ENCODE measurements around the gene GRID2. TPM values are rescaled to one million over a fixed set of nuclear protein-coding genes. Genes with fewer than 3 reads are reported as not detected.

Gene GRID2
- total RNA-seq, 2 donors from 2014 or later: 27.3 to 40.4 TPM

DNA sequence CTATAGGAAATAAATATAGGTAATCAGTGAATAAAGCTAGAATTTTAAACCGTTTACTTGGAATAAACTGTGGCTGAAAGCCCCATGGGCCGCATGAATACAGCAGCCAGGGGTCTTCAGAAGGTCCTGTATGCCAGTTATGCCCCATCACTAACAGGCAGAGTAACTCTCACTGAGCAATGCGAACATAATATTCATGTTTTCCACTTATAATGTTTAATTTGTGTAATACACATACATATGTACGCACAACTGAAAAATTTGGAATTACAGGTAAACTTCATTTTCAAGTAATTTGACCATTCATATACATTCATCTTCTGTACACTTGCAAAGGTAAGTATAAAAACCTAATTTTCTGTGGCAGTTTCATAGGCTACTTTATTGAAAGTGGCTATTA lies 998.5 kb downstream of the GRID2 start:
- TF ChIP-seq CTCF (conservative IDR thresholded peaks at IDR 0.05): no peak
- no peak for DNase-seq
- H3K4me1 ChIP-seq (ENCODE audit: control insufficient read depth, insufficient read depth, low read length): no peaks in the 10 kb centered on the region
- no peaks in the 10 kb centered on the region for H3K27me3 ChIP-seq (ENCODE audit: control insufficient read depth, insufficient read depth, low read length, poor library complexity, severe bottlenecking)
- no peak overlapping the region for H3K4me3 ChIP-seq (ENCODE audit: low read length)
- no peak overlapping the region for H3K9ac ChIP-seq (ENCODE audit: extremely low read depth, low read length, poor library complexity, severe bottlenecking)
- Mint-ChIP-seq H3K27ac (no peak overlapping the region), H3K4me3 (no peak overlapping the region), H3K9me3 (no peaks in the 10 kb centered on the region), H3K36me3 (ENCODE audit: low read depth) (no peaks in the 10 kb centered on the region), H3K27me3 (ENCODE audit: insufficient read depth) (no peaks in the 10 kb centered on the region), H3K4me1 (peaks cover 4% of the 10 kb centered on the region)
- no peaks in the 10 kb centered on the region for H3K36me3 ChIP-seq (ENCODE audit: control insufficient read depth, insufficient read depth, low read length)
- WGBS, 2 experiments (ENCODE audit: insufficient coverage in 1 of 2, insufficient read length in 1 of 2): 83 to 98% methylated on average over 2 to 4 of the region's 4 CpGs
- no peak overlapping the region for H3K27ac ChIP-seq (ENCODE audit: low read depth, low read length)
- no peaks in the 10 kb centered on the region for H3K9me3 ChIP-seq (ENCODE audit: control insufficient read depth, low read length)

GRCh38 chr4:93303440-93303839 lies 999.7 kb downstream of the GRID2 start:
- H3K27ac ChIP-seq (ENCODE audit: low read depth, low read length): no peak overlapping the region
- H3K36me3 ChIP-seq (ENCODE audit: control insufficient read depth, insufficient read depth, low read length): no peaks in the 10 kb centered on the region
- Mint-ChIP-seq H3K4me1 (peaks cover 4% of the 10 kb centered on the region), H3K27ac (no peak overlapping the region), H3K4me3 (no peak overlapping the region), H3K36me3 (ENCODE audit: low read depth) (no peaks in the 10 kb centered on the region), H3K27me3 (ENCODE audit: insufficient read depth) (no peaks in the 10 kb centered on the region), H3K9me3 (no peaks in the 10 kb centered on the region)
- 96% methylated on average over 2 of the region's 2 CpGs; no CpG with 5 or more reads in 1 of the 2 experiments for WGBS, 2 experiments (ENCODE audit: insufficient coverage in 1 of 2, insufficient read length in 1 of 2)
- H3K4me1 ChIP-seq (ENCODE audit: control insufficient read depth, insufficient read depth, low read length): no peaks in the 10 kb centered on the region
- no peak for DNase-seq
- TF ChIP-seq CTCF (conservative IDR thresholded peaks at IDR 0.05): no peak
- H3K9me3 ChIP-seq (ENCODE audit: control insufficient read depth, low read length): no peaks in the 10 kb centered on the region
- no peaks in the 10 kb centered on the region for H3K27me3 ChIP-seq (ENCODE audit: control insufficient read depth, insufficient read depth, low read length, poor library complexity, severe bottlenecking)
- H3K9ac ChIP-seq (ENCODE audit: extremely low read depth, low read length, poor library complexity, severe bottlenecking): no peak overlapping the region
- no peak overlapping the region for H3K4me3 ChIP-seq (ENCODE audit: low read length)

DNA sequence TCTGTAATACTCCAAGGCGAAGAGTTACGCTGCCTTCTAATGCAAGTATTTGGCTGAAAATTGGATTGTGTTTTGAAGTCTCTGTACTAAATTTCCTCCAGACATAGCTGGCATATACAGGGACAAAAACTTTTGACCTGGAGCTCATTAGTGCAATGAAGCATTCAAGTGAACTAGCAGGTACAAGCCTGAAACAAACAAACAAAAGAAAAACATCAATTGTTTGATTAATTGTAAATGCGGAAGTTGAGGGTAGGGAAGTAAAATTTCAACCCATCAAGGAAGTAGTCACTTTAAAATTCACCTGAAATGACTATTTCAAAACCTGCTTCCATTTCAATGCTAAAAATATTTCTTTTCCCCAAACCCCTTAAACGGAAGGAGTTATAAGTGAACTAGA lies 1008.5 kb downstream of the GRID2 start:
- H3K4me3 ChIP-seq (ENCODE audit: low read length): no peak overlapping the region
- no peak overlapping the region for H3K27ac ChIP-seq (ENCODE audit: low read depth, low read length)
- no peak for TF ChIP-seq CTCF (conservative IDR thresholded peaks at IDR 0.05)
- Mint-ChIP-seq H3K36me3 (ENCODE audit: low read depth) (no peaks in the 10 kb centered on the region), H3K4me1 (no peaks in the 10 kb centered on the region), H3K27ac (no peak overlapping the region), H3K9me3 (no peaks in the 10 kb centered on the region), H3K27me3 (ENCODE audit: insufficient read depth) (no peaks in the 10 kb centered on the region), H3K4me3 (no peak overlapping the region)
- WGBS, 2 experiments (ENCODE audit: insufficient coverage in 1 of 2, insufficient read length in 1 of 2): 94% methylated on average over 4 of the region's 4 CpGs; no CpG with 5 or more reads in 1 of the 2 experiments
- H3K9ac ChIP-seq (ENCODE audit: extremely low read depth, low read length, poor library complexity, severe bottlenecking): no peak overlapping the region
- no peaks in the 10 kb centered on the region for H3K27me3 ChIP-seq (ENCODE audit: control insufficient read depth, insufficient read depth, low read length, poor library complexity, severe bottlenecking)
- no peaks in the 10 kb centered on the region for H3K36me3 ChIP-seq (ENCODE audit: control insufficient read depth, insufficient read depth, low read length)
- no peaks in the 10 kb centered on the region for H3K4me1 ChIP-seq (ENCODE audit: control insufficient read depth, insufficient read depth, low read length)
- DNase-seq: no peak
- H3K9me3 ChIP-seq (ENCODE audit: control insufficient read depth, low read length): no peaks in the 10 kb centered on the region
